SK-N-SH treated with all-trans-retinoic acid at 6 μM for 48 hours (cell line): ENCODE measurements around the gene PPM1H.

Source experiments
- ATAC-seq: fragments of 200-7000 bp; cut with Tn5 transposase; 3 replicates; pipeline ENCODE4 v1.9.1; 2020; ENCODE audit warnings: mild to moderate bottlenecking, moderate library complexity
- ARNTL ChIP-seq: fragments of 450-650 bp; formaldehyde crosslinking; IDR thresholded peaks from 2 replicates; pipeline ENCODE4 v1.5.0; 2020; ENCODE audit warnings: low read depth, mild to moderate bottlenecking, moderate library complexity, borderline replicate concordance
- BACH2 ChIP-seq: fragments of 250-450 bp; sonication (Bioruptor Pico); IDR thresholded peaks from 2 replicates; pipeline ENCODE4 v1.9.0; 2021; ENCODE audit warnings: mild to moderate bottlenecking, borderline replicate concordance
- CSDC2 ChIP-seq: fragments of 250-450 bp; sonication (Bioruptor Pico); IDR thresholded peaks from 2 replicates; pipeline ENCODE4 v1.5.0; 2020; ENCODE audit warnings: mild to moderate bottlenecking, moderate library complexity
- ESRRG ChIP-seq: fragments of 250-450 bp; sonication (Bioruptor Pico); IDR thresholded peaks from 2 replicates; pipeline ENCODE4 v1.6.1; 2021; ENCODE audit warnings: mild to moderate bottlenecking
- GLIS3 ChIP-seq: fragments of 250-450 bp; sonication (Bioruptor Pico); IDR thresholded peaks from 2 replicates; pipeline ENCODE4 v1.5.0; 2020; ENCODE audit warnings: mild to moderate bottlenecking, moderate library complexity
- ISL1 ChIP-seq: fragments of 250-450 bp; sonication (Bioruptor Pico); IDR thresholded peaks from 2 replicates; pipeline ENCODE4 v2.1.2; 2022; ENCODE audit warnings: mild to moderate bottlenecking, moderate library complexity
- OSR1 ChIP-seq: fragments of 250-450 bp; sonication (Bioruptor Pico); IDR thresholded peaks from 2 replicates; pipeline ENCODE4 v1.8.0; 2022; ENCODE audit warnings: moderate library complexity, mild to moderate bottlenecking, inconsistent platforms
- PPARA ChIP-seq: fragments of 250-450 bp; sonication (Bioruptor Pico); IDR thresholded peaks from 2 replicates; pipeline ENCODE4 v1.5.0; 2020; ENCODE audit warnings: mild to moderate bottlenecking, borderline replicate concordance
- SNAI2 ChIP-seq: fragments of 250-450 bp; sonication (Bioruptor Pico); IDR thresholded peaks from 2 replicates; pipeline ENCODE4 v1.5.0; 2020; ENCODE audit warnings: mild to moderate bottlenecking, moderate library complexity
- TCF4 ChIP-seq: fragments of 250-450 bp; sonication (Bioruptor Pico); IDR thresholded peaks from 2 replicates; pipeline ENCODE4 v1.8.0; 2021; ENCODE audit warnings: mild to moderate bottlenecking, moderate library complexity, borderline replicate concordance
- TOX ChIP-seq: fragments of 250-450 bp; sonication (Bioruptor Pico); IDR thresholded peaks from 2 replicates; pipeline ENCODE4 v1.8.0; 2021; ENCODE audit warnings: mild to moderate bottlenecking, moderate library complexity, borderline replicate concordance
- ZC3H10 ChIP-seq: fragments of 250-450 bp; sonication (Bioruptor Pico); IDR thresholded peaks from 2 replicates; pipeline ENCODE4 v1.5.1; 2021; ENCODE audit warnings: mild to moderate bottlenecking, moderate library complexity
- ZFP3 ChIP-seq: fragments of 250-450 bp; sonication (Bioruptor Pico); IDR thresholded peaks from 2 replicates; pipeline ENCODE4 v1.5.0; 2020; ENCODE audit warnings: mild to moderate bottlenecking, moderate library complexity
- ZFP30 ChIP-seq: fragments of 450-650 bp; formaldehyde crosslinking; IDR thresholded peaks from 2 replicates; pipeline ENCODE4 v1.5.0; 2022; ENCODE audit warnings: mild to moderate bottlenecking, moderate library complexity
- ZNF565 ChIP-seq: fragments of 450-650 bp; formaldehyde crosslinking; conservative IDR thresholded peaks from 2 replicates; pipeline ENCODE4 v1.5.0; 2020; ENCODE audit warnings: low read depth, mild to moderate bottlenecking, moderate library complexity
- ZNF70 ChIP-seq: fragments of 450-650 bp; formaldehyde crosslinking; IDR thresholded peaks from 2 replicates; pipeline ENCODE4 v1.5.0; 2020; ENCODE audit warnings: mild to moderate bottlenecking, moderate library complexity
- ZNF8 ChIP-seq: fragments of 450-650 bp; formaldehyde crosslinking; IDR thresholded peaks from 2 replicates; pipeline ENCODE4 v1.5.0; 2020; ENCODE audit warnings: mild to moderate bottlenecking, moderate library complexity
- TF ChIP-seq, protein P1 (sequence below): fragments of 250-450 bp; sonication (Bioruptor Pico); IDR thresholded peaks from 2 replicates; pipeline ENCODE4 v1.8.0; 2020; ENCODE audit warnings: mild to moderate bottlenecking, moderate library complexity, borderline replicate concordance
- TF ChIP-seq, protein P2 (sequence below): fragments of 250-450 bp; sonication (Bioruptor Pico); IDR thresholded peaks from 2 replicates; pipeline ENCODE4 v1.5.0; 2020; ENCODE audit warnings: mild to moderate bottlenecking, moderate library complexity
- TF ChIP-seq, protein P3 (sequence below): fragments of 250-450 bp; sonication (Bioruptor Pico); IDR thresholded peaks from 2 replicates; pipeline ENCODE4 v1.5.1; 2021; ENCODE audit warnings: mild to moderate bottlenecking, moderate library complexity
- TF ChIP-seq, protein P4 (sequence below): fragments of 250-450 bp; sonication (Bioruptor Pico); IDR thresholded peaks from 2 replicates; pipeline ENCODE4 v1.5.1; 2020; ENCODE audit warnings: low read depth, mild to moderate bottlenecking, moderate library complexity
- TF ChIP-seq, protein P5 (sequence below): fragments of 250-450 bp; sonication (Bioruptor Pico); IDR thresholded peaks from 2 replicates; pipeline ENCODE4 v1.8.0; 2021; ENCODE audit warnings: low read depth, mild to moderate bottlenecking, moderate library complexity, borderline replicate concordance

Gene PPM1H

DNA sequence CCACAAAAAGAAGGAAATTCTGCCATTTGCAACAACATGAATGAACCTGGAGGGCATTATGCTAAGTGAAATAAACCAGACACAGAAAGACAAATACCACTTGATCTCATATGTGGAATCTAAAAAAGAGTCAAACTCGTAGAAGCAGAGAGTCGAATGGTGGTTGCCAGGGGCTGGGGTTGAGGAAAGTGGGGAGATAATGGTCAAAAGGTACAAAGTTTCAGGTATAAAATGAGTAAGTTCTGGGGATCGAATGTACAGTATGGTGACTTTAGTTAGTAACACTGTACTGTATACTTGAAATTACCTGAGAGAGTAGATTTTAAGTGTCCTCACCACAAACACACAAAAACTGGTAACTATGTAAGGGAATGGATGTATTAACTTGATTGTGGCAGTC, 129.4 kb downstream of the PPM1H start:
- no peak for ATAC-seq
- TF ChIP-seq OSR1 (CRISPR knock-in tag) (no peak), BACH2 (CRISPR knock-in tag) (no peak), ZNF70 (CRISPR knock-in tag) (no peak), TOX (CRISPR knock-in tag) (no peak), ZC3H10 (no peak), ZNF8 (CRISPR knock-in tag) (no peak)
- TF ChIP-seq, protein P1, sequence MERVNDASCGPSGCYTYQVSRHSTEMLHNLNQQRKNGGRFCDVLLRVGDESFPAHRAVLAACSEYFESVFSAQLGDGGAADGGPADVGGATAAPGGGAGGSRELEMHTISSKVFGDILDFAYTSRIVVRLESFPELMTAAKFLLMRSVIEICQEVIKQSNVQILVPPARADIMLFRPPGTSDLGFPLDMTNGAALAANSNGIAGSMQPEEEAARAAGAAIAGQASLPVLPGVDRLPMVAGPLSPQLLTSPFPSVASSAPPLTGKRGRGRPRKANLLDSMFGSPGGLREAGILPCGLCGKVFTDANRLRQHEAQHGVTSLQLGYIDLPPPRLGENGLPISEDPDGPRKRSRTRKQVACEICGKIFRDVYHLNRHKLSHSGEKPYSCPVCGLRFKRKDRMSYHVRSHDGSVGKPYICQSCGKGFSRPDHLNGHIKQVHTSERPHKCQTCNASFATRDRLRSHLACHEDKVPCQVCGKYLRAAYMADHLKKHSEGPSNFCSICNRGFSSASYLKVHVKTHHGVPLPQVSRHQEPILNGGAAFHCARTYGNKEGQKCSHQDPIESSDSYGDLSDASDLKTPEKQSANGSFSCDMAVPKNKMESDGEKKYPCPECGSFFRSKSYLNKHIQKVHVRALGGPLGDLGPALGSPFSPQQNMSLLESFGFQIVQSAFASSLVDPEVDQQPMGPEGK (CRISPR knock-in tag) = no peak

DNA sequence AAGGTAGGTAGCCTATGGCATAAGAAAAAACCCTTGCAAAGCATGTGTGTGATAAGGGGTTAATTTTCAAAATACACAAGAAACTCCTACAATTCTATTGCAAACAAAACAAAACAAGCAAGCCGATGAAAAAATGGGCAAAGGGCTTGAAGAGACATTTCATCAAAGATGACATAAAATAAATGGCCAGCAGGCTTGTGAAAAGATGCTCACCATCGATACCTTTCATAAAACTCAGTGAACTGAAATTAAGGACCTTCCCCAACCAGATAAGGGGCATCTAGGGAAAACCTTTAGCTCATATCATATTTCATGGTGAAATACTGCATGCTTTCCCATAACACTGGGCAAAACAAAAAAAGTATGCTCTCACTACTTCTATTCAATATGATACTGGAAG, 131.2 kb downstream of the PPM1H start:
- TF ChIP-seq ESRRG (CRISPR knock-in tag) (no peak), ARNTL (no peak), ZNF565 (no peak), ZC3H10 (no peak), ZNF8 (CRISPR knock-in tag) (no peak), ZFP3 (CRISPR knock-in tag) (no peak), TCF4 (CRISPR knock-in tag) (no peak), GLIS3 (CRISPR knock-in tag) (no peak)
- TF ChIP-seq, protein P2, sequence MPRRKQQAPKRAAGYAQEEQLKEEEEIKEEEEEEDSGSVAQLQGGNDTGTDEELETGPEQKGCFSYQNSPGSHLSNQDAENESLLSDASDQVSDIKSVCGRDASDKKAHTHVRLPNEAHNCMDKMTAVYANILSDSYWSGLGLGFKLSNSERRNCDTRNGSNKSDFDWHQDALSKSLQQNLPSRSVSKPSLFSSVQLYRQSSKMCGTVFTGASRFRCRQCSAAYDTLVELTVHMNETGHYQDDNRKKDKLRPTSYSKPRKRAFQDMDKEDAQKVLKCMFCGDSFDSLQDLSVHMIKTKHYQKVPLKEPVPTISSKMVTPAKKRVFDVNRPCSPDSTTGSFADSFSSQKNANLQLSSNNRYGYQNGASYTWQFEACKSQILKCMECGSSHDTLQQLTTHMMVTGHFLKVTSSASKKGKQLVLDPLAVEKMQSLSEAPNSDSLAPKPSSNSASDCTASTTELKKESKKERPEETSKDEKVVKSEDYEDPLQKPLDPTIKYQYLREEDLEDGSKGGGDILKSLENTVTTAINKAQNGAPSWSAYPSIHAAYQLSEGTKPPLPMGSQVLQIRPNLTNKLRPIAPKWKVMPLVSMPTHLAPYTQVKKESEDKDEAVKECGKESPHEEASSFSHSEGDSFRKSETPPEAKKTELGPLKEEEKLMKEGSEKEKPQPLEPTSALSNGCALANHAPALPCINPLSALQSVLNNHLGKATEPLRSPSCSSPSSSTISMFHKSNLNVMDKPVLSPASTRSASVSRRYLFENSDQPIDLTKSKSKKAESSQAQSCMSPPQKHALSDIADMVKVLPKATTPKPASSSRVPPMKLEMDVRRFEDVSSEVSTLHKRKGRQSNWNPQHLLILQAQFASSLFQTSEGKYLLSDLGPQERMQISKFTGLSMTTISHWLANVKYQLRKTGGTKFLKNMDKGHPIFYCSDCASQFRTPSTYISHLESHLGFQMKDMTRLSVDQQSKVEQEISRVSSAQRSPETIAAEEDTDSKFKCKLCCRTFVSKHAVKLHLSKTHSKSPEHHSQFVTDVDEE (CRISPR knock-in tag) = no peak
- TF ChIP-seq, all 23 proteins: peak for 0
- no peak for ATAC-seq

DNA sequence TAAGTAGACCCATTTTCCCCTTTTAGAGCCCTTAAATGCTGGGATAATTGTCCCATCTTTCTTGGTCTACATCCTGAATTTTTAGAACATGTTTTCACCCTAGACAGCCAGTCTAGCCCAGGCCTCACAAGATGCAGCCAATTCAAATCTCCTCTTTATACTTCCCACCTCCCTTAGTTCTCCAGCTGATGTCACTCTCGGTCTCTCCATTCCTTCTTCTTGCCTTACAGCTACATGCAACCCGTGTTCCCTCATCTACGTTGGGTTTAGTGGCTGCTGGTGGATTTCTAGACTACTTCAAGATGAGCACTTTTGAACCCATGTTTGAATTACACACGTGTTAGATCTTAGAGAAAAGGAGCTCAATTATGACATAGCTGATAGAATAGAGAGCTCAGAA, 132.0 kb downstream of the PPM1H start:
- no peak for ATAC-seq
- no peak for TF ChIP-seq ZC3H10
- no peak for TF ChIP-seq ZFP30 (CRISPR knock-in tag)
- no peak for TF ChIP-seq ZNF70 (CRISPR knock-in tag)
- TF ChIP-seq ZNF8 (CRISPR knock-in tag) = no peak
- no peak for TF ChIP-seq SNAI2 (CRISPR knock-in tag)
- no peak for TF ChIP-seq OSR1 (CRISPR knock-in tag)
- TF ChIP-seq PPARA = no peak
- TF ChIP-seq CSDC2 (CRISPR knock-in tag) = no peak
- no peak for TF ChIP-seq TCF4 (CRISPR knock-in tag)
- TF ChIP-seq GLIS3 (CRISPR knock-in tag) = no peak
- no peak for TF ChIP-seq BACH2 (CRISPR knock-in tag)

DNA sequence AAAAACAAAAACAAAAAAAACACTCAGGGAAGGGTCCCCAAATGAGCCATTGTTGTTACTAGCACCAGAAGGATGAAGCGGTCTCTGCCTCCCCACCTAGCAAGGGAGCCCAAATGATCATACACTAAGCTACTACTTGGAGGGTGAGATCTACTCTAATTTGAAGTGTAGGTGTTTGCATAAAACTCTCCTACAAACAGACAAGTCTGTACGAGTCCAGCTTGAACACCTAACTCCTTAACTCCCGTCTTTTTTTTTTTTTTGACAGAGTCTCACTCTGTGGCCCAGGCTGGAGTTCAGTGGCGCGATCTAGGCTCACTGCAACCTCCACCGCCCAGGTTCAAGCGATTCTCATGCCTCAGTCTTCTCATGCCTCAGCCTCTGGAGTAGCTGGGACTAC, 132.6 kb downstream of the PPM1H start:
- no peak for ATAC-seq

More for the DNA sequence above, 132.6 kb downstream of the PPM1H start:
- no peak for TF ChIP-seq ESRRG (CRISPR knock-in tag)
- TF ChIP-seq ZFP30 (CRISPR knock-in tag) = no peak
- TF ChIP-seq GLIS3 (CRISPR knock-in tag) = no peak
- no peak for TF ChIP-seq ZNF8 (CRISPR knock-in tag)
- no peak for TF ChIP-seq TOX (CRISPR knock-in tag)
- no peak for TF ChIP-seq ISL1
- TF ChIP-seq, protein P3, sequence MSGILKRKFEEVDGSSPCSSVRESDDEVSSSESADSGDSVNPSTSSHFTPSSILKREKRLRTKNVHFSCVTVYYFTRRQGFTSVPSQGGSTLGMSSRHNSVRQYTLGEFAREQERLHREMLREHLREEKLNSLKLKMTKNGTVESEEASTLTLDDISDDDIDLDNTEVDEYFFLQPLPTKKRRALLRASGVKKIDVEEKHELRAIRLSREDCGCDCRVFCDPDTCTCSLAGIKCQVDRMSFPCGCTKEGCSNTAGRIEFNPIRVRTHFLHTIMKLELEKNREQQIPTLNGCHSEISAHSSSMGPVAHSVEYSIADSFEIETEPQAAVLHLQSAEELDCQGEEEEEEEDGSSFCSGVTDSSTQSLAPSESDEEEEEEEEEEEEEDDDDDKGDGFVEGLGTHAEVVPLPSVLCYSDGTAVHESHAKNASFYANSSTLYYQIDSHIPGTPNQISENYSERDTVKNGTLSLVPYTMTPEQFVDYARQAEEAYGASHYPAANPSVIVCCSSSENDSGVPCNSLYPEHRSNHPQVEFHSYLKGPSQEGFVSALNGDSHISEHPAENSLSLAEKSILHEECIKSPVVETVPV = no peak
- TF ChIP-seq, protein P4, sequence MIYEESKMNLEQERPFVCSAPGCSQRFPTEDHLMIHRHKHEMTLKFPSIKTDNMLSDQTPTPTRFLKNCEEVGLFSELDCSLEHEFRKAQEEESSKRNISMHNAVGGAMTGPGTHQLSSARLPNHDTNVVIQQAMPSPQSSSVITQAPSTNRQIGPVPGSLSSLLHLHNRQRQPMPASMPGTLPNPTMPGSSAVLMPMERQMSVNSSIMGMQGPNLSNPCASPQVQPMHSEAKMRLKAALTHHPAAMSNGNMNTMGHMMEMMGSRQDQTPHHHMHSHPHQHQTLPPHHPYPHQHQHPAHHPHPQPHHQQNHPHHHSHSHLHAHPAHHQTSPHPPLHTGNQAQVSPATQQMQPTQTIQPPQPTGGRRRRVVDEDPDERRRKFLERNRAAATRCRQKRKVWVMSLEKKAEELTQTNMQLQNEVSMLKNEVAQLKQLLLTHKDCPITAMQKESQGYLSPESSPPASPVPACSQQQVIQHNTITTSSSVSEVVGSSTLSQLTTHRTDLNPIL (CRISPR knock-in tag) = no peak
- TF ChIP-seq OSR1 (CRISPR knock-in tag) = no peak
- TF ChIP-seq, protein P1 (CRISPR knock-in tag) = no peak
- TF ChIP-seq ZC3H10 = no peak
- TF ChIP-seq ZFP3 (CRISPR knock-in tag) = no peak
- TF ChIP-seq PPARA = no peak
- TF ChIP-seq SNAI2 (CRISPR knock-in tag) = no peak
- TF ChIP-seq, protein P5, sequence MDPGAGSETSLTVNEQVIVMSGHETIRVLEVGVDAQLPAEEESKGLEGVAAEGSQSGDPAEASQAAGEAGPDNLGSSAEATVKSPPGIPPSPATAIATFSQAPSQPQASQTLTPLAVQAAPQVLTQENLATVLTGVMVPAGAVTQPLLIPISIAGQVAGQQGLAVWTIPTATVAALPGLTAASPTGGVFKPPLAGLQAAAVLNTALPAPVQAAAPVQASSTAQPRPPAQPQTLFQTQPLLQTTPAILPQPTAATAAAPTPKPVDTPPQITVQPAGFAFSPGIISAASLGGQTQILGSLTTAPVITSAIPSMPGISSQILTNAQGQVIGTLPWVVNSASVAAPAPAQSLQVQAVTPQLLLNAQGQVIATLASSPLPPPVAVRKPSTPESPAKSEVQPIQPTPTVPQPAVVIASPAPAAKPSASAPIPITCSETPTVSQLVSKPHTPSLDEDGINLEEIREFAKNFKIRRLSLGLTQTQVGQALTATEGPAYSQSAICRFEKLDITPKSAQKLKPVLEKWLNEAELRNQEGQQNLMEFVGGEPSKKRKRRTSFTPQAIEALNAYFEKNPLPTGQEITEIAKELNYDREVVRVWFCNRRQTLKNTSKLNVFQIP = no peak
- no peak for TF ChIP-seq BACH2 (CRISPR knock-in tag)
- TF ChIP-seq, all 23 proteins: peak for 0
